Measurements from ENCODE around the gene ACOXL.

The ACOXL gene

GRCh38 chr2:110983133-110983532 lies 250.8 kb downstream of the ACOXL start:
- DNase-seq = no peak

GRCh38 chr2:110984694-110985490 lies 252.5 kb downstream of the ACOXL start:
- no peak for DNase-seq

GRCh38 chr2:110990440-110990839 lies 258.1 kb downstream of the ACOXL start:
- no peak for DNase-seq

GRCh38 chr2:110991911-110992310 lies 259.5 kb downstream of the ACOXL start:
- no peak for DNase-seq

GRCh38 chr2:110992886-110993285 lies 260.5 kb downstream of the ACOXL start:
- no peak for DNase-seq

GRCh38 chr2:110993557-110994231 lies 261.3 kb downstream of the ACOXL start:
- no peak for DNase-seq

- DNase-seq = no peak
These were observed 262.0 kb downstream of the ACOXL start for GRCh38 chr2:110994250-110994961.

- DNase-seq = no peak
These were observed 263.5 kb downstream of the ACOXL start for GRCh38 chr2:110995911-110996310.

- no peak for DNase-seq
These were observed 265.1 kb downstream of the ACOXL start for GRCh38 chr2:110997331-110998045.

- no peak for DNase-seq
These were observed 265.9 kb downstream of the ACOXL start for GRCh38 chr2:110998311-110998710.

GRCh38 chr2:110999626-111000025 lies 267.3 kb downstream of the ACOXL start:
- DNase-seq = no peak

GRCh38 chr2:111005307-111005706 lies 272.9 kb downstream of the ACOXL start:
- no peak for DNase-seq

GRCh38 chr2:111005821-111006220 lies 273.4 kb downstream of the ACOXL start:
- DNase-seq = no peak

GRCh38 chr2:111007757-111008688 lies 275.6 kb downstream of the ACOXL start:
- no peak for DNase-seq

- DNase-seq = no peak
These were observed 278.8 kb downstream of the ACOXL start for GRCh38 chr2:111011218-111011617.

- no peak for DNase-seq
These were observed 283.1 kb downstream of the ACOXL start for GRCh38 chr2:111015283-111015995.

GRCh38 chr2:111017034-111017622 lies 284.8 kb downstream of the ACOXL start:
- DNase-seq = no peak

- no peak for DNase-seq
These were observed 285.5 kb downstream of the ACOXL start for GRCh38 chr2:111017909-111018308.

GRCh38 chr2:111019381-111019780 lies 287.0 kb downstream of the ACOXL start:
- DNase-seq = no peak

GRCh38 chr2:111022633-111023032 lies 290.3 kb downstream of the ACOXL start:
- no peak for DNase-seq

- DNase-seq = no peak
These were observed 292.1 kb downstream of the ACOXL start for GRCh38 chr2:111024496-111024895.
